HG03175 (cell line): ENCODE measurements around the gene SLC6A15.

ENCODE experiments used
- ATAC-seq: cut with Tn5 transposase; IDR thresholded peaks from one replicate; pipeline ENCODE4 v1.9.1; 2021; ENCODE audit warnings: mild to moderate bottlenecking, moderate library complexity; ENCODE audit not compliant: unreplicated experiment

SLC6A15 gene

DNA sequence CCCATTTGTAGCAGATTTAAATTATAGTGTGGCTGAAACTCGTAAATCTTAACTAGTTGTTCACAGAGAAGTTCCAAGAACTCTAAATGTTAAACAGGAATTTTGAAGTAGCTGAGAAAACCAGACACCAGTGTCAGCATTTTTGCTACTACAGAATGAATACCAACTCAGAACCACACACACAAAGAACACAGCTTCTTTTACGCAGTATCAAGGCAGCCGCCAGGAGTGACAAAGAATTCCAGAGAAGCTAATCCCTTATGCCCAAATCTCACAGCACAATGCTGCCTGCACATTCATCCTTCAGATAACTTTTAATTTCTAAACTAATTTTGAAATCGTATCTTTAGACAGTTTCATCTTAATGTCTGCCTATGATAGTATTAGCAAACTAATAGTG, 37.4 kb downstream of the SLC6A15 start:
- ATAC-seq, result no peak

DNA sequence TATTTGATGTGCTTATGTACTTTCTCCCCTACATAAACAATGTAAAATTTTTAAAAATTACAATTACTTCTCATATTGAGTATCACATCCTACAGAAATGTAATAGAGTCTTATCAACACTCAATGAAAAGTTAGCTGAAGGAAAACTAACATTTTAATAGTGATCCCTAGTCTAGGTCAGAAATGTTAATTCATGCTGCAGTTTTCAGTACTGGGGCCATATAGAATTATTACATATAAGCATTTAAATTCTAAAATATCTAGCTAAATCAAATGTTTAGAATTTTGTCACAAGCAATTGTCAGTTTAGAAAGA, 37.8 kb downstream of the SLC6A15 start:
- ATAC-seq, result no peak

DNA sequence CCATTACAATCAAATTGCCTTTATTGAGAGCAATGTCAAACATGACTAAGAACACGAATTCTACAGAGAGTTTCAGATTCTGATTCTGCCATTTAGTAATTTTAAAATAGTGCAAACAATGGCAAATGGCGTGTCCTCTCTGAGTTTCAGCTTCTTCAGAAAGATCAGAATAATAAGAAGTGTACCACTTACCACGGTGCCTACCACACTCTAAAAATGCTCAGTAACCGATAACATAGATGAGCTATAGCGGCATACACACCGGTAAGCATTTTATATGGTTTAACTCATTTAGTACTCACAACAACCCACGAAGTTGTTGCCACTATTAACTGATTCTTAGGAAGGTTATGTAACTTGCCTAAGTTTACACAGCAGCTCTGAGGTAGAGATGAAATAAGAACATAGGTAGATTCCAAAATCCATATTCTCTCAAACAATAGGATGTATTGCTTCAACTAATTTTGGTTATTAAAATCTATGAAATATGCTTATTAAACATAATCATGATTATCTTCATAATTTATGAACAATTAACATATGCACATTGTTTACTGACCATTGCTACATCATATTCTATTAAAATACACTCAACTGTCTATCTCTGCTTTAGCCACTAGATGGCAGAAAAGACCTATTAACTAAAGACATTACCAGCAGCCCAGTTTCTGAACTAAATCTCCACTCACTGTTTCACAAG, 38.3 kb downstream of the SLC6A15 start:
- ATAC-seq, result peak; percentile 95

DNA sequence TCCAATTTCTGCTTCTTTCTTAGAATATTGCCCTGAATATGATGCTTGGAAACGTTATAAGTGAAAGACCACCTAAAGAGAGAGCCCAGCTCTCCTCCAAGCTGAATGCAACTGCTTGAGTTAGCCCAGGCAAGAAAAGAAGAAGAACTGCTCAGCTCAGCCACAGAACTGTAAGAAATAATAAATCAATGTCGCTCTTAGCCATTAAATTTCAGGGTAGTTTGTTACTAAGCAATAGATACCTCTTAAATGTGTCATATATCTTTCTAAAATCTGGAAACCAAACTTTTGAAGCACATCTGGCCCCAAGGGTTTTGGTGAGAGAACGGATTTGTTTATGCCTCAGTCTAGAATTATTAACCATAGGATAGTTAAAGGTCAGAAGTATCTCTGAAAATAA, 50.4 kb downstream of the SLC6A15 start:
- ATAC-seq, result no peak

DNA sequence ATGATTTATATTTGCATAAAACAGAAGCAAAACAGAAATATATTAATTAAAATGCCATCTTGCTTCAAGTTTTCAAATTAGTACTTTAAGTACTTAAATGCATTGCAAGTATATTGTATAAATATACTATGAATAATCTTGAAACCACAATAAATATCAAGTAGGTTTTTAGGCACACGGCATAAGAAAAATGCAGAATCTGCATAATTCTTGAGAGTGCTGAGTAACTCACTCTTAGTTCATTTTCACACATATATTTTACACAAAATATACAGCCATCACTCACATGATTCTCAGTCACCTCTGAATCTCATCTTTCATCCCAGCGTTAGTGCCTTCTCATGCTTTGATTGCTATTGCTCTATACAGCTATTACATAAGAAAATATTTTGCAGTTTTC, 51.9 kb downstream of the SLC6A15 start:
- no peak for ATAC-seq

DNA sequence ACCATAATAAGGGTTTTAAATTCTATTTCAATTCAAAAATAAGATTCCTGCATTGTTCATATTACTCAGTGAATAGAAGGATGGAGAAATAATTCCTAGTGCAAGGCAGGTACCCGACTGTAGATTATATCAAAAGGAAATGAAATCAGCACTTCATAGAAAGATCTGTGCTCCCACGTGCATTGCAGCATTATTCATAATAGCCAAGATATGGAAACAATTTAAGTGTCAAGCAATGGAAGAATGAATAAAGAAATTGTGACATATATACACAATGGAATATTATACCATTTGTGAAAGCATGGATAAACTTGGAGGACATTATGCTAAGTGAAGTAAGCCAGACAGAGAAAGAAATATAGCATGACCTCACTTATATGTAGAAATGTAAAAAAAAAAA, 53.8 kb downstream of the SLC6A15 start:
- no peak for ATAC-seq

DNA sequence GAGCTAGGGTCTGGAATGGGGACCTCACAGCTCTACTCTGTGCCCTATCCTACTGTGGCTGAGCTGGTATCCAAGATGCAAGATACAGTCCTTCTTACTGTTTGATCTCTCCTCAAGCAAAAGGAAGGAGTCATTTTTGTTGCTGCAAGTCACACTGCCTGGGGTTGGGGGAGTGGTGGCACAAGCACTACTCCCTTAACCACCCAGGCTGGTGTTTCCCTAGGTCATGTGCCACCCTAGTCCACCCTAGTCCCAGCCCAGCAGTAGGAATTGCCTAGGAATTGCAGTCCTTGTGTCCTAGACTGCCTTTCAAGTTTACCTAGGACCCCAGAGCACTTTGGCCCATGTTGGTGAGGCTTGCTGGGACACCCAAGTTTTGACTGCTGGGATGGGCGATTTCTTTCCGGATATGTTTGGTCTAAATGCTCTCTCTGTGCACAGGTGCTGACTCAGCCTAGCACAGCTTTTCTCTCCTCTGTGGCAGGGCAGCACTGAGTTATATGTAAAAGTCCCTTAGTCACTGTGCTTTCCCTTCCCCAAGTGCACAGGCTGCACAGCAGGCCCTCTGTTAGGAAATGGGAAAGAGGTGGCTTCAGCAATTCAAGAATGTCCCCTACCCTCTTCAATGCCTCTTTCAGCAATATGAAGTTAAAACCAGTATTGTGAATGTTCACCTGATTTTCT, 54.9 kb downstream of the SLC6A15 start:
- no peak for ATAC-seq

DNA sequence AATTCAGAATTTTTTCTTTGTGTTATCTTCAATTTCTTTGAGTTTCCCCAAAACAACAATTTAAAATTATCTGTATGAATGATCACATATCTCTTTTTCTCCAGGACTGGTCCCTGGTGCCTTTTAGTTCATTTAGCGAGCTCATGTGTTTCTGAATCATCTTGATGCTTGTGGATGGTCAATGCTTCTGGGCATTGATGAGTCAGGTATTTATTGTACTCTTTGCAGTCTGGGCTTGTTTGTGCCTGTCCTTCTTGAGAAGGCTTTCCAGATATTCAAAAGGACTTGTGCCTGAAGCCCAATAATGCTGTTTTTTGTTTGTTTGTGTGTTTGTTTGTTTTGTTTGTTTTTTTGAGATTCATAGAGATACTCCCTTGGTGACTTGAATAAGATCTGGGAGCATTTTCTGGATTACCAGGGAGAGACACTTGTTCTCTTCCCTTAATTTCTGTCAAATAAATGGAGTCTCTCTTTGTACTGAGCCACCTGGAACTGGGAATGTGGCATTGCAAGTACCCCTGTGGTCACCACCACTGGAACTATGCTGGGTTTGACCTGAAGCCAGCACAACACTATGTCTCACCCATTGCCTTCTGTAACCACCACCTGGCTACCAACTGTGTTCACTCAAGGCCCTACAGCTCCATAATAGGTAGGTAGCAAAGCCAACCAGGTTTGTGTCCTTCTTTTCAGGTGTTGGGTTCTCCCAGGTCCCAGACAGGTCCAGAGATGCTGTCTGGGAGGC, 56.3 kb downstream of the SLC6A15 start:
- ATAC-seq, result no peak

DNA sequence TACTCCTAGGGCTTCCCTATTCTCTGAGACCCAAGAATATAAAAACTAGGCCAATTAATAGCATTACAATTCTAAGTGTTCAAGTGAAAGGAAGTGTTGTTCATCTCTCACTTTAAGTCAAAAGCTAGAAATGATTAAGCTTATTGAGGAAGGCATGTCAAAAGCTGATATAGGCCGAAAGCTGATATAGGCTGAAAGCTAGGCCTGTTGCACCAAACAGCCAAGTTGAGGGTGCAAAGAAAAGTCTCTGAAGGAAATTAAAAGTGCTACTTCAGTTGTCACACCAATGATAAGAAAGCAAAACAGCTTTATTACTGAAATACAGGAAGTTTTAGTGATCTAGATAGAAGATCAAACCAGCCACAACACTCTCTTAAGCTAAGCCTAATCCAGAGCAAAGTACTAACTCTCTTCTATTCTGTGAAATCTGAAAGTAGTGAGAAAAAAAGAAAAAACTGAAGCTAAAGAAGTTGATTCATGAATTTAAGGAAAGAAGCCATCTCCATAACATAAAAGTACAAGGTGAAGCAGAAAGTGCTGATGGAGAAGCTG, 68.9 kb downstream of the SLC6A15 start:
- no peak for ATAC-seq

DNA sequence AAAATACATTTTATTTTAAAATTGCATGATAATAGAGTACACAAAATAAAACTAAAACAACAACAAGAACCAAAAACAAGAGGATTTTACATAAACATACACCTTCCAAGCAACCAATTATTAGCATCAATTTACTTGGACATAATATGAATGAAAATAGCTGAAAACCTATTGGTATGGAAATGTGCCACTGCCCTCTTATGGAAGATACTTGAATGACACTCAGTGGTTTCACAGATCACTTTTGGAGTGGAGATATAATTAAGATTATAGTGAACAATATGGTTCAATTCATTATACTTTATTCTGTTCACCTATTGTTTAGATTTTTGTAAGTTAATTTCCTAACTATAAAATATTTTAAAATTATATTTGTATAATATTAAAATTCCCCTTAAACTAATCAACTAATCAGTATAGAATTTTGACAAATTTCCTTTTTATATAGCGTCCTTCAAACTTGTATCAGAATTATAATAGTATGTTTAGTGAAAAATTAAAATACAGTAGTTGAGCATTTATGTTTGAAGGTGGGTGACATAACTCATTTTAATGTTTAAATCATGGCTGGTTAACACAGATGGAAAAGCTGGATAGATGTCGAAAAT, 70.1 kb downstream of the SLC6A15 start:
- ATAC-seq, result peak; percentile 81

DNA sequence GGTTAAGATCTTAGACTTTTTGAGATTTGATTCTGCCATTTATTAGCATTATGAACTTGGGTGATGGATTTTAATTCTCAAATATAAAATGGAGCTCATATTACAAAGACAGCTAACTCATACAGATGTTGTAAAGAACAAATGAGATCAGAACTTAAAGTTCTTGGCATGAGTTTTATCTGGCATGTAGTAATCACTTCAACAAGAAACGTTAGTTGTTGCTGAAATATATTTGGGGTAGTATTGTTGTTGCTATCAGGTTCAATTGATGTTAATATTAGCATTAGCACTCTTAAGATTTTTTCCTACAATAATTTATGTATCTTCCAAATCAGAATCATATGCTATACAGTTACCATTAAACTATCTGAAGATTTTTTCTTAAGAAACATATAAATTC, 71.0 kb downstream of the SLC6A15 start:
- no peak for ATAC-seq

DNA sequence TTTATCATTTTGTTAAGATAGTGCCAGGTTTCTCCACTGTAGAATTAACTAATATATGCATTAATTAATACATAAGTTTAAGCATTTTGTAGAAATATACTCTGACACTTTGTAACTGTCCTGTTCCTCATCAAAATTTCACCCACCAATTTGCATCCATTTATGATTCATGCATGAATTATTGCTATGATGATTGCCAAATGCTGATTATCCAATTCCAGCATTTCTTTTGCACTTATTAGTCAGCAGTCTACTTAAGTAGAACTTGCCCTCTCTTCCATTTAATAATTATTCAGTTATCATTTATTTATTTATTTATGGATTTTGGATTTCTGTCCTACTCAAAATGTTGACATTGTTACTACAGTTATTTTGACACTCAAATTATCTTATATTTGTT, 72.2 kb downstream of the SLC6A15 start:
- ATAC-seq, result no peak

DNA sequence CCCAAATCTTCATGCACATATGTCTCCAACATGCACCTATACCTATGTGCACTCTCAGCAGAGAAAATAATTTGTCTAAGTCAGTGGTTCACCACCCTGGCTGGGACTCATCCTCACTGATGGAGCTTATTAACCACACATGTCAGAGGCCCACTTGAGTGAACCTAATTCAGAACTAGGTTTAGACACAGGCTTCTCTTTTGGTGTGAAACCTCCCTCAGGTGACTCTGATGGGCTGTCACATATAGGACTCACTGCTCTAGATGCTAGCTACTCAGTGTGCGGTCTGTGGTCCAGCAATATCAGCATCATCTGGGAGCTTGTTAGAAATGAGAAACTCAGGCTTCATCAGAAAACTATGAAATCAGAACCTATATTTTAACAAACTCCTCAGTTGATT, 85.7 kb downstream of the SLC6A15 start:
- ATAC-seq, result no peak

DNA sequence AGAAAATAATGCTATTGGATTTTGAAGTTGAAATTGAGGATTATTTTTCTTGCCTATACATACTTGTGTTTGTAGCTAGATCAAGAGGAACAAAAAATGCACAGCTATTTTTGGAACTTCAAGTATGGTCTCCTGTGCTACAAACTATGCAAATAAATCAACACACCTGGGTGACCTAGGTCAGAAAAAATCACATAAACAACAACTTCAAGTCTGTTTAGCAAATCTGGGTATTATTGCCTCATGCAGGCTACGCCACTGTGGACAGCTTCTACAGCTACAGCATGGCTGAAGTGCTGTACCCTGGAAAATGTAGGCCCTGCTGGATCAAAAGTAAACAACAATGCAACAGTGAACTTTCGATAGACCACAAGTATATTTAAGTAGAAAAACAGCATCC, 87.5 kb downstream of the SLC6A15 start:
- peak; percentile 41 for ATAC-seq

DNA sequence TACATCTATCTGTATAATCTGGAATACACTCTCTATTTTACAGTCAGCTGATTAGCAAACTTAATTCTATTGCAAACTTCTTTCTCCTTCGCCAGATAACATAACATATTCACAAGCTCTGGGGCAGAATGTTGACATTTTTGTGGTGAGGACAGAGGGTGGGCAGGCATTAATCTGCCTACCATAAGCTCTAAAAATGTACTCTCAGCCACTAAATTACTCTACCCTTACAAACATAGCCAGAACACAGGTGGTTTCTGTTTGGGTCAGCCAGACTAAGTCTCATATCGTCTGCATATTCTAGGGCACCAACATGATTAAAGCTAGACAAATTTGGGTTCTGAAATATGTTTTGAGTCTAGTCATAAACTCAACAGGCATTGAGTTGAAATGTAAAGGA, 90.1 kb downstream of the SLC6A15 start:
- no peak for ATAC-seq

DNA sequence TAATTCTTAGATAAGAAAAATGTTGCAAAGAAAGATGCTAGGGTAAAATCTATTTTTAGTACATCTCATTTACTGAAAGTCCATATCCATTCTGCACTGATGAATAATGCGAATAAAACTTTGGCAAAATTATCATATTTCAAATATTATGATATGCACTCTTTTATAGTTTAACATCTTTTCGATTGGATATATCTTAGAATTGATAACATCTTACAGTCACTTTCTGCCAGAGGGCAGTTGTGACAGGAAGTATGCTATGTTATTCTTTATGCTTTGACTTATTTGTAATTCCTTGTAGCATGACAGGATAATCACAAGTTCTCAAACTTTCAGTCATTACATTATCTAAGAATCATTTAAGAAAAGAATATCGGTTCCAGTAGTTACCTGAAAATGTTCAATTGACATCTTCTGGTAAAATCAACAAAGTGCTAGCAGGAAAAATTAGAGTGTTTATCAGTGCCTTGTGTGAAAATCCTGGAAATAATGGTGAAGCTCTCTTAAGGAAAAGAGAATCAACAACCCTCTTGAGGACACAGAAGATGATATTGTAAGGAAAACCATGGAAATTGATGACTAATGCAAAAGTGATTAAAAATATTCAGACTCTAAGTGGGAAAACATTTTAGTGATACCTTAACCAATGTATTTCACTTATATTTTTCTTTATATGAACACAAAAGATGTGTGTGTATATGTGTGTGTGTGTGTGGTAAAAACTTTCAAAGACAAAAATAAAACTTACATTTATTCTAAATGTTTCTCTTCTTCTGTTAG, 95.5 kb downstream of the SLC6A15 start:
- ATAC-seq, result no peak

DNA sequence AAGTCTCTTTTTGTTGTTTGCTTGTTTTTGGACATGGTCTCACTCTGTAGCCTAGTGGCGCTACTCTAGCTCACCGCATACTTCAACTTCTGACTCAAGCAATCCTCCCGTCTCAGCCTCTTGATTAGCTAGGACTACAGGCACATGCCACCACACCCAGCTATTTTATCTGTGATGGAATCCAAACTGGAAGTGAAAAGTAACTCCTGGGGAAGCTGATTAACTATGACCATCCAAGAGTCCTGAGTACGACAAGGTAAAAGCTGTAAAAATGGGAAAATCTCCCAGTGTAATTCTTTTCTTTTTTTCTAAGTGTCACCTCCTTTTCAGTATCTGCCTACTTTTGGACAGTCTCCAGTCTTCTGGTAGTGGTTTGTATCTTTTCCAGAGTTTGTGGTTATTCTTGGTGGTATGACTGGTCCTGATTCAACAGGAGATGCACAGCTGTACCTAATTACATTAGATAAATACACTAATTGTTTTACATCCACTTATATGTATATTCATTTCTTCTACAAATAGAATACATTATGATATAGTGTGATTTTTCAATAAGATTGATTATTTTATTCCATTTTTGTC, 97.8 kb downstream of the SLC6A15 start:
- no peak for ATAC-seq

DNA sequence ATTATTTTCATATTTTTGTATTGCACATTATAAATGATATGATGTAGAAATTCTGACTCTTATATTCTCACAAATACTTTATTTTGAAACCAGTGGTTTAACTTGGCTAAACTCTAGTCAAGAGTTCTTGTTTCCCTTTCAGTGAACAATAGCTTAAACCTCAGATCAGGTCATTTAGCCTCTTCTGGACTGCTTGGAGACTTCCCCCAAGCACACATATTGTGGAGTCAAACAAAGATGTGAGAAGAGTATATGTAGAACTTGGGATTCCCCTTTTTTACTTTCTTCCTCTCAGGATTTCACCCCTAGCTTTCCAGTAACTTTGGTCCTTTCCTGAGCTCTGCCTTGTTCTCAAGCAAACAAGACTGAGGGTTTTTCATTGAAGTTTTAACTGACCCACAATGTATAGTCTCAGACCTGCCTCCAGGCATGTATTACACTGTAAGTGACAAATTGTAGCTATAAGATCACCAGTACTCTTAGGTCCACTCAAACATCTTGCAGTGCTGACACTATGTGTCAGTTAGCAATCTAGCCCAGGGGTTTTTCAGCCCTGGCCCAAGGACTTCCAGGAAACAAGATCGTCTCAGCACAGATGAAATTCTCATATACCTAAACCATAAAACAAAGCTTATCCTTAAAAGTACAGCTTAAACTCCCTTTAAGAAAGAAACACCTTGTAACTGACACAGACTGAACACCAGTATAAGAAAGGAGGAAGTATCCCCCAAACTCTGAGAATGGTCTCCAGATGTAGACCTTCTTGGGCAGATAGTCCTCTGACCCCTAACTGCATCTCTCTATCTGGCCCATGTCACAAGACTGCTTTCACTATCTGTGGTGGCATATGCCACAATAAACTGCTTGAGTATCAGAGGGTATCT, 98.6 kb downstream of the SLC6A15 start:
- ATAC-seq, result no peak

DNA sequence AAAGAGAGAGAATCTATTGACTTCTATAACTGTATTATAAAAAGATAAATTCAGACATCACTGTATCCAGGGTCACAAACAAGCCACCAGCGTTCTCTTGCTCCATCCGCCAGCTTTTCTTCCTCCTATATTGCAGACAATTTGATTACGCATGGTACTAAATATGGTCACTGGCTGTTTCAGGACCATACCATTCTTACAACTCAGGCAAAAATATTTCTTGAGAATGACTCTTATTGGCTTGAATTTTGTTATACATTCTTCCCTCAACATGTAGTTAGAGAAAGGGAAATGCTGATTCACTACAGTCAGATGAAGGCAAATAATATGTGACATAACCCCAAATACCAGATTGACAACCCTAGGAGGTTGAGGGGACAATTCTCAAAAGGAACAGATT, 101.3 kb downstream of the SLC6A15 start:
- no peak for ATAC-seq
